Chondrocyte (in vitro differentiated cells): ENCODE measurements around the gene CSPG5. TPM values are rescaled to one million over a fixed set of nuclear protein-coding genes. Genes with fewer than 3 reads are reported as not detected.

ENCODE experiments used
- DNase-seq: peaks from one replicate; pipeline ENCODE4 v3.0.0; 2021; ENCODE audit warnings: mixed read lengths, low spot score
- H3K27ac Mint-ChIP-seq: one replicate; pipeline ENCODE4 v1.8.0; 2021; ENCODE audit warnings: mild to moderate bottlenecking, moderate library complexity, mixed read lengths; ENCODE audit not compliant: unreplicated experiment
- H3K27me3 Mint-ChIP-seq: 2 replicates; pipeline ENCODE4 v1.8.0; 2021; ENCODE audit warnings: low read depth, mixed read lengths
- H3K36me3 Mint-ChIP-seq: 2 replicates; pipeline ENCODE4 v1.8.0; 2021; ENCODE audit warnings: low read depth, mixed read lengths
- H3K4me1 Mint-ChIP-seq: 2 replicates; pipeline ENCODE4 v1.8.0; 2021; ENCODE audit warnings: low read depth, mild to moderate bottlenecking, mixed read lengths
- H3K4me3 Mint-ChIP-seq: one replicate; pipeline ENCODE4 v1.8.0; 2021; ENCODE audit warnings: mild to moderate bottlenecking, moderate library complexity, mixed read lengths; ENCODE audit not compliant: unreplicated experiment
- H3K9me3 Mint-ChIP-seq: 2 replicates; pipeline ENCODE4 v1.8.0; 2021; ENCODE audit warnings: low read depth, mixed read lengths
- CTCF ChIP-seq: fragments of 200-600 bp; sonication (generic); IDR thresholded peaks from 2 replicates; pipeline ENCODE4 v1.5.0; 2021; ENCODE audit warnings: antibody characterized with exemption, mild to moderate bottlenecking, moderate library complexity
- total RNA-seq: library from RNA; stranded (reverse); gene quantifications from 3 replicates; pipeline ENCODE4 v1.2.1, GENCODE V29; 2021

The CSPG5 gene
- total RNA-seq, 1 donor from 2014 or later: 2.8 TPM

DNA sequence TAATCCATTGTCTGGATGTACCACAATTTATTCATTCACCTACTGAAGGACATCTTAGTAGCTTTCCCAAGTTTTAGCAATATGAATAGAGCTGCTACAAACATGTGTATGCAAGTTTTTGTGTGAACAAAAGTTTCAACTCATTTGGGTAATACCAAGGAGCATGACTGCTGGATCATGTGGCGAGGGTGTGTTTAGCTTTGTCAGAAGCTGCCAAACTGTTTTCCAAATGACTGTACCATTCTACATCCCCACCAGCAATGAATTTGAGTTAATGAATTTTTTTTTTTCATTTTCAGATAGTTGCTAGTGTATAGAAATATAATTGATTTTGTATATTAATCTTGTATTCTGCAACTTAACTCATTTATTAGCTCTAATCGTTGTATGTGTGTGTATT lies 45.2 kb downstream of the CSPG5 start:
- Mint-ChIP-seq H3K4me3 (no peak overlapping the region), H3K27me3 (peaks cover 8% of the 10 kb centered on the region), H3K27ac (no peak overlapping the region), H3K36me3 (no peaks in the 10 kb centered on the region), H3K9me3 (no peaks in the 10 kb centered on the region), H3K4me1 (no peaks in the 10 kb centered on the region)
- TF ChIP-seq CTCF: no peak
- DNase-seq: no peak

DNA sequence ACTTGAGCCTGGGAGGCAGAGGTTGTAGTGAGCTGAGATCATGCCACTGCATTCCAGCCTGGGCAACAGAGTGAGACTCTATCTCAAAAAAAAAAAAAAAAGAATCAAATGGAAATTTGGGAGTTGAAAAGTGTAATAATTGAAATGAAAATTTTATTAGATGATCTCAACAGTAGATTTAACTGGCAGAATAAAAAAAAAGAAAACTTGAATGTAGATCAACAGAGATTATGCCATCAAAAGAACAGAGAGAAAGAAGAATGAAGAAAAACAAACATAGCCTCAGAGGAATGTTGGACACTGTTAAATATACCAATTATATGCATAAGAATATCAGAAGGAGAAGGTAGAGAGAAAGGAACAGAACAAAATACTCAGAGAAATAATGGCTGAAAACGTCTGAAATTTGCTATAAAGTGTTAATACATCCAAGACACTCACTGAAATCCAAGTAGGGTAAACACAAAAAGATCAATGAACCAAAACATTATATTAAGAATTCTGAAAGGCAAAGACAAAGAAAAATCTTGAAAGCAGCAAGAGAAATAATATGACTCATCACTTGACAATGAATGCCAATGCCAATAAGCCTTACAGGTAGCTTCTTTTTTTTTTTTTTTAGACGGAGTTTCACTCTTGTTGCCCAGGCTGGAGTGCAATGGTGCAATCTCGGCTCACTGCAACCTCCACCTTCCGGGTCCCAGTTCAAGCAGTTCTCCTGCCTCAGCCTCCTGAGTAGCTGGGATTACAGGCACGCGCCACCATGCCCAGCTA lies 50.5 kb downstream of the CSPG5 start:
- no peaks in the 10 kb centered on the region for H3K4me1 Mint-ChIP-seq
- H3K36me3 Mint-ChIP-seq: peaks cover 3% of the 10 kb centered on the region
- H3K27me3 Mint-ChIP-seq: no peaks in the 10 kb centered on the region
- H3K9me3 Mint-ChIP-seq: peaks cover 5% of the 10 kb centered on the region
- H3K4me3 Mint-ChIP-seq: no peak overlapping the region
- H3K27ac Mint-ChIP-seq: no peak overlapping the region
- no peak for DNase-seq
- no peak for TF ChIP-seq CTCF

- H3K27ac Mint-ChIP-seq: no peak overlapping the region
- H3K4me1 Mint-ChIP-seq: peaks cover 7% of the 10 kb centered on the region
- H3K36me3 Mint-ChIP-seq: peaks cover 3% of the 10 kb centered on the region
- peaks cover 5% of the 10 kb centered on the region for H3K9me3 Mint-ChIP-seq
- no peaks in the 10 kb centered on the region for H3K27me3 Mint-ChIP-seq
- DNase-seq: no peak
- H3K4me3 Mint-ChIP-seq: no peak overlapping the region
- no peak for TF ChIP-seq CTCF
Observed at GRCh38 chr3:47525617-47526016, 53.0 kb downstream of the CSPG5 start.

- Mint-ChIP-seq H3K27ac (no peak overlapping the region), H3K27me3 (no peaks in the 10 kb centered on the region), H3K4me3 (no peak overlapping the region), H3K4me1 (peaks cover 7% of the 10 kb centered on the region), H3K9me3 (peaks cover 5% of the 10 kb centered on the region), H3K36me3 (peaks cover 3% of the 10 kb centered on the region)
- no peak for DNase-seq
- no peak for TF ChIP-seq CTCF
Observed at GRCh38 chr3:47523310-47524073, 55.2 kb downstream of the CSPG5 start.

DNA sequence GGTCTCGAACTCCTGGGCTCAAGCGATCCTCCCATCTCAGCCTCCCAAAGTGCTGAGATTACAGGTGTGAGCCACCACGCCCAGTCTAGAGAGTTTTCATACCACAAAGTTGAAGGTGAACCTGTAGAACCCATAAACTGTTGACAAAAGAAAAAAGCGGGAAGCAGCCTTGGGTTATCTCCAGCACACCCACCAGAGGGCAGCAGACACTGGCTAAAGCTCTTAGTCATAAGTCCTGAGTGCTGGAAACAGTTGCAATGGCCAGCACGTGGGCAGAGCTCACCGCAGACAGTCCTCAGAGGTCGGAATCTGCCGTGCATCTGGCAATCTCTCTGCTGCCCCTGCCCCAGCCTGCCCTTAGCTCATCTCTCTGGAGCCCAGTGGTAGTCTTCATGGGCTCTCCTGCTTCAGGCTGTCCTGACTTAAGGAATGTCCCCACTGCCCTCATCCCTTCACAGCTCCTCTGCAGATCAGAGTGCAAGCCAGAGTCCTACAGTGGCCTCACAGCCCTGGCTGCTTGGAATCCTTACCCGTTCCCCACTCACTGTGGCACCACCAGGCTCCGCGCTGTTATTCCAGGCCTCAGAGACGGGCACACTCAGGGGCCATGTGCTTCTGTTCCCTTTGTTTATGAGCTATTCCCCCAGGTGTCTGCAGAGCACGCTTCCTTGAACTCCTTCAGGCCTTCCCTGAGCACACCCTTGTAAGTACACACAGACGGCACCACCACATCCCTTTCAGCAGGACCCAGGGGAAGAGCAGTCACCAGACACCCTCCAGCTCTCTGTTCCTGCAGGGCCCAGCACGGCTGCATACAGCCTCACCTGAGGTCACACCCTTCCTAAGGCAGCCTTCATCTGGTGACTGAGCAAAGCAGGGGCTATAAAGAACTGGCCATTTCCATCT lies 56.3 kb downstream of the CSPG5 start:
- Mint-ChIP-seq H3K27me3 (no peaks in the 10 kb centered on the region), H3K36me3 (no peaks in the 10 kb centered on the region), H3K27ac (no peak overlapping the region), H3K9me3 (no peaks in the 10 kb centered on the region), H3K4me1 (peaks cover 7% of the 10 kb centered on the region), H3K4me3 (no peak overlapping the region)
- DNase-seq: no peak
- peak; percentile 98 for TF ChIP-seq CTCF
